Measurements from ENCODE around the gene LCN12. TPM values are rescaled to one million over a fixed set of nuclear protein-coding genes. Genes with fewer than 3 reads are reported as not detected.

The LCN12 gene
- polyA plus RNA-seq, 3 donors, result 0.29 TPM; not detected in 2

DNA sequence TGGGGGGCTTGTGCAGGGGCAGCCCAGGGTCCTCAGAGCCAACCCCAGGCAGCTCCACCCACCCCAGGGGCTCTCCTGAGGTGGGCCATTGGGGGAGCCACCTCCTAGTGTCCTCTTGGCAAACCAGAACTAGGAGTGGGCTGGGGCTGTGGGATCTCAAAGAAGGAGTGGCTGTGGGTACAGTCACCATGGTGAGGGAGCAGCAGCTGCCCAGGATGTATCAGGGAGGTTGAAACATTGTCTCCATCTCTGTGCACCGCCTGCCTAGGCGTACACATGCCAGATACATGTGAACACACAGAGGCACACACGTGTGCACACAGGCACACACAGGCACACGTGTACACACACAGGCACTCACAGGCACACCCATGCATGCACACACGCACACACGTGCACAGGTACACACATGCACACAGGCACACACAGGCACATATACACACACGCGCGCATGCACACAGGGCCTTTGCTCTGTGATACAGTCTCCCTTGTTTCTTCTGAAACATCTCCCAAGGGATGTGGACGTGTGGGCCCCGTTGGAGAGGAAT, 10.7 kb downstream of the LCN12 start:
- Mint-ChIP-seq H3K4me1 (peaks cover 16% of the 10 kb centered on the region), H3K4me3 (no peak overlapping the region), H3K27ac (no peak overlapping the region), H3K9me3 (peaks cover 0 to 2% (median 0%) of the 10 kb centered on the region in 7 donors), H3K27me3 (ENCODE audit: low read depth in 3 of 3) (peaks cover 9 to 20% (median 14%) of the 10 kb centered on the region in 3 donors), H3K36me3 (no peaks in the 10 kb centered on the region)
- no peak for DNase-seq
- Histone ChIP-seq H4K20me1 (ENCODE audit: insufficient read depth, low read length) (no peaks in the 10 kb centered on the region), H3K27ac (ENCODE audit: low read depth in 1 of 2, low read length in 2 of 2) (no peak overlapping the region), H3K36me3 (replicated peaks in 1 of 2; ENCODE audit: control insufficient read depth in 1 of 2, insufficient read depth in 2 of 2, low read length in 2 of 2) (no peaks in the 10 kb centered on the region), H2AFZ (ENCODE audit: insufficient read depth, low read depth, low read length, poor library complexity, severe bottlenecking) (no peak overlapping the region), H3K4me3 (replicated peaks in 1 of 3; ENCODE audit: low read depth in 2 of 3, low read length in 3 of 3) (no peak overlapping the region), H3K27me3 (ENCODE audit: control insufficient read depth in 2 of 2, insufficient read depth in 2 of 2, low read length in 2 of 2) (no peaks in the 10 kb centered on the region), H3K4me1 (ENCODE audit: control insufficient read depth in 1 of 2, insufficient read depth in 2 of 2, low read length in 2 of 2) (peaks cover 10 to 14% of the 10 kb centered on the region in 2 donors), H3K4me2 (replicated peaks; ENCODE audit: extremely low read depth, low read length, poor library complexity, severe bottlenecking) (no peak overlapping the region), H3K9ac (ENCODE audit: insufficient read depth, low read length, poor library complexity, severe bottlenecking) (no peak overlapping the region), H3K79me2 (ENCODE audit: insufficient read depth, low read length) (no peaks in the 10 kb centered on the region), H3K9me3 (replicated peaks in 1 of 2; ENCODE audit: control insufficient read depth in 1 of 2, insufficient read depth in 1 of 2, low read length in 2 of 2) (no peaks in the 10 kb centered on the region)
- 93% methylated on average over 11 of the region's 11 CpGs for WGBS (ENCODE audit: insufficient coverage)
- intact Hi-C loops (cut with micrococcal nuclease), result no loop called here
- TF ChIP-seq, protein P1, sequence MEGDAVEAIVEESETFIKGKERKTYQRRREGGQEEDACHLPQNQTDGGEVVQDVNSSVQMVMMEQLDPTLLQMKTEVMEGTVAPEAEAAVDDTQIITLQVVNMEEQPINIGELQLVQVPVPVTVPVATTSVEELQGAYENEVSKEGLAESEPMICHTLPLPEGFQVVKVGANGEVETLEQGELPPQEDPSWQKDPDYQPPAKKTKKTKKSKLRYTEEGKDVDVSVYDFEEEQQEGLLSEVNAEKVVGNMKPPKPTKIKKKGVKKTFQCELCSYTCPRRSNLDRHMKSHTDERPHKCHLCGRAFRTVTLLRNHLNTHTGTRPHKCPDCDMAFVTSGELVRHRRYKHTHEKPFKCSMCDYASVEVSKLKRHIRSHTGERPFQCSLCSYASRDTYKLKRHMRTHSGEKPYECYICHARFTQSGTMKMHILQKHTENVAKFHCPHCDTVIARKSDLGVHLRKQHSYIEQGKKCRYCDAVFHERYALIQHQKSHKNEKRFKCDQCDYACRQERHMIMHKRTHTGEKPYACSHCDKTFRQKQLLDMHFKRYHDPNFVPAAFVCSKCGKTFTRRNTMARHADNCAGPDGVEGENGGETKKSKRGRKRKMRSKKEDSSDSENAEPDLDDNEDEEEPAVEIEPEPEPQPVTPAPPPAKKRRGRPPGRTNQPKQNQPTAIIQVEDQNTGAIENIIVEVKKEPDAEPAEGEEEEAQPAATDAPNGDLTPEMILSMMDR (IDR thresholded peaks at IDR 0.05), result no peak

DNA sequence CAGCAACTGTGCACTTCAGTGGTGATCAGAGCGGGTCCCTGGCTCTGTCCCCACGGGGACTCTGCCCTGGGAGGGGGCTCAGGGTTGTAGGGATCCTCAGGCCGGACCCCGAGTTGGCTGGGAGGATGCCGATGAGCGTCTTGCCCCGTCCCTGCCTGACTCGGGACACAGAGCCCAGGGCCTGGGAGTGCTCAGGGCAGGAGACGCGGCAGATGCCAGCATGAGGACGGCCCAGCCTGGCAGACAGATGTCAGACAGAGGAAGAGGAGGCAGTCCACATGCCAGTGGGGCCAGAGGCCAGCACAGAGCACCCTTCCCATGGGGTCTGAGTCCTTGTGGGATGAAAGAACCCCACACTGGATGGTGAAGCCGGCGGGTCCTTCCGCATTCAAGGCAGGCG, 11.3 kb downstream of the LCN12 start:
- no peaks in the 10 kb centered on the region for H3K36me3 Mint-ChIP-seq
- no peak overlapping the region for H3K4me3 Mint-ChIP-seq
- H3K9me3 Mint-ChIP-seq, result peaks cover 0 to 2% (median 0%) of the 10 kb centered on the region in 7 donors
- no peak overlapping the region for H3K4me2 ChIP-seq (replicated peaks; ENCODE audit: extremely low read depth, low read length, poor library complexity, severe bottlenecking)
- H3K27ac ChIP-seq (ENCODE audit: low read depth in 1 of 2, low read length in 2 of 2), result no peak overlapping the region
- H2AFZ ChIP-seq (ENCODE audit: insufficient read depth, low read depth, low read length, poor library complexity, severe bottlenecking), result no peak overlapping the region
- peaks cover 10 to 17% of the 10 kb centered on the region in 2 donors for H3K4me1 ChIP-seq (ENCODE audit: control insufficient read depth in 1 of 2, insufficient read depth in 2 of 2, low read length in 2 of 2)
- no peak overlapping the region for H3K27ac Mint-ChIP-seq
- no peaks in the 10 kb centered on the region for H4K20me1 ChIP-seq (ENCODE audit: insufficient read depth, low read length)
- WGBS (ENCODE audit: insufficient coverage), result 96% methylated on average over 8 of the region's 15 CpGs
- H3K79me2 ChIP-seq (ENCODE audit: insufficient read depth, low read length), result no peaks in the 10 kb centered on the region
- no peak overlapping the region for H3K9ac ChIP-seq (ENCODE audit: insufficient read depth, low read length, poor library complexity, severe bottlenecking)
- TF ChIP-seq, protein P1 (IDR thresholded peaks at IDR 0.05), result no peak
- DNase-seq, result no peak
- no peak overlapping the region for H3K4me3 ChIP-seq (replicated peaks in 1 of 3; ENCODE audit: low read depth in 2 of 3, low read length in 3 of 3)
- intact Hi-C loops (cut with micrococcal nuclease), result no loop called here
- H3K27me3 ChIP-seq (ENCODE audit: control insufficient read depth in 2 of 2, insufficient read depth in 2 of 2, low read length in 2 of 2), result no peaks in the 10 kb centered on the region
- no peaks in the 10 kb centered on the region for H3K9me3 ChIP-seq (replicated peaks in 1 of 2; ENCODE audit: control insufficient read depth in 1 of 2, insufficient read depth in 1 of 2, low read length in 2 of 2)
- peaks cover 16% of the 10 kb centered on the region for H3K4me1 Mint-ChIP-seq
- H3K36me3 ChIP-seq (replicated peaks in 1 of 2; ENCODE audit: control insufficient read depth in 1 of 2, insufficient read depth in 2 of 2, low read length in 2 of 2), result no peaks in the 10 kb centered on the region
- H3K27me3 Mint-ChIP-seq (ENCODE audit: low read depth in 3 of 3), result peaks cover 9 to 20% (median 14%) of the 10 kb centered on the region in 3 donors
